ENCODE results near the gene ZDHHC12.

Gene ZDHHC12

GRCh38 chr9:128675382-128675781, 48.5 kb downstream of the ZDHHC12 start:
- Histone ChIP-seq H4K20me1 (peaks cover 0 to 16% (median 0%) of the 10 kb centered on the region in 11 experiments; a peak in 4 of 22 replicates), H3K4me1 (peaks cover 0 to 15% (median 10%) of the 10 kb centered on the region in 10 experiments; a peak in 12 of 20 replicates), H3K27ac (no peak overlapping the region), H3K36me3 (peaks cover 0 to 38% (median 17%) of the 10 kb centered on the region in 11 experiments; a peak in 11 of 22 replicates), H3K27me3 (no peaks in the 10 kb centered on the region), H3K9me3 (replicated peaks in 1 of 11) (no peaks in the 10 kb centered on the region), H3K4me3 (no peak overlapping the region), H3K9ac (no peak overlapping the region), H3K4me2 (no peak overlapping the region)
- no peak for TF ChIP-seq Cebpa-rat (IDR thresholded peaks at IDR 0.05)

All from BLaER1 treated with 17β-estradiol and CSF1 and Interleukin-3, amounts not matched to agents 10 nM and 100 nM (cell line).